ENCODE measurements around the gene SLC27A2.

Gene SLC27A2

GRCh38 chr15:50192926-50193620 lies 11.1 kb downstream of the SLC27A2 start:
- DNase-seq: no peak

DNA sequence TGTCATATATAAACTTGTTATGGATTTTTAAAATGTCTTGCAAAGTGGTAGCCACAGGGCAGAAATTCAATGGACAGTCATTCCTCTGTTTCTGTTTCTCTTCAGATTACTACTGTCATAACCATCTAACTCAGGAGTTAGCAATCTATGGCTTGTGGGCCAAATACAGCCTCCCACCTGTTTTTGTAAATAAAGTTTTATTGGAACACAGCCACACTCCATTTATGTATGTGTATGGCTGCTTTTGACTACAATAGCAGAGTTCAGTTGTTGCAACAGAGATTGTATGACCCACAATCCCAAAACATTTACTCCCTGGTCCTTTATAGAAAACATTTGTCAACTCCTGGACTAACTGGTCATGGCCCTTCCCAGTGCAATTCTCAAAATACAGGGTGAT lies 20.0 kb downstream of the SLC27A2 start:
- DNase-seq: no peak

DNA sequence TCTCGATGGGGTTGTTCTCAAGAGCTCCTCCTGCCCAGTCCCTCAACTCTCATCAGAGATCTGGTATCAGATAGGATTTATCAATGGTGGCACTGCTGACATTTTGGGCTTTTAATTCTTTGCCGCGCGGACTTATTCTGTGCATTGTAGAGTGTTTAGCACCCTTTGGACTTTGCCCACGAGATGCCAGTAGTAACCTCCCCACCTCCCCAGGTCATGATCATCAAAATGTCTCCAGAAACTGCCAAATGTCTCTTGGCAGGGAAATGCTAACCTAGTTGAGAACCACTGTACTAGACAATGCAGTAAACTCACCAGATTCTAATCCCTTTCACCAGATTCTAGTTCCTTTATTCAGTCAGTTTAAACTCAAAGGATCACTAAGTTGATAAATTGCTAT lies 24.0 kb downstream of the SLC27A2 start:
- DNase-seq: no peak

DNA sequence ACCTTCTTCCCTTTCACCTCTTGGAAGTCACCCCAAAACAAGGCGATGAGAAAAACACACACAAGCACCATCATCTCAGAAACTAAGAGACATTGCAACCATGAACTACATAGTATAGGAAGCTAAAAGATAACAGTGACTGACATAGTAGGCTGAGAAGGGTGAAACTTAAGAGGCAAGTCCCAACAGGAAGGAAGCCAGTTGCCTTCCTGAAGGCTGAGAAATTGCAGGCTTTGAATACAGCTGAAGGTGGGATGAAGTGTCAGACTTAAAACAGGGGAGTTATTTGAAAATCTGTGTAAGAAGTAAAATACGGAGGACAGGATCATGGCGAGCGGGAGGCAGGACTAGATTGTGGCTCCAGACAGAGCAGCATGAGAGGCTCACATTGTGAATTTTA lies 27.8 kb downstream of the SLC27A2 start:
- no peak for DNase-seq

- no peak for DNase-seq
These were observed 28.6 kb downstream of the SLC27A2 start for GRCh38 chr15:50210462-50211157.

- no peak for DNase-seq
These were observed 36.3 kb downstream of the SLC27A2 start for GRCh38 chr15:50218291-50218690.

- no peak for DNase-seq
These were observed 36.7 kb downstream of the SLC27A2 start for GRCh38 chr15:50218691-50219090.

DNA sequence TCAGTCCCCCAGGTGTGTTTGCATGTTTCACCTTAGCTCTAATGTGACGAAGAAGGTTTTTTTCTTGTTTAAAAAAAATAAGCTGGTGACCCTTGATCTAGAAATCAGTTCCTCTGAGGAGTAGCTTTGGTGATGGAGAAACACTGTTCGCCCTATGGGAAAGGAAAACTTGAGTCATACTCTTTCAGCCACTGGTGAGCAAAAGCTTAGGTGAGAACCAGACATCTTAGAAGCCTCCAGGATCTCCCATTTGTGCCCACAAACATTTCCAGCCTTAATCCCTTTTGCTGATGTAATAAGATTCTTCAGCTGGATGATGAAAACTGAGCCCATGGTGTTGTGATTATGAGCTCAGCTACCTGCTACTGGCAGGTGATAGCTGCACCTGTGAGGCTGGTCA lies 37.8 kb downstream of the SLC27A2 start:
- DNase-seq: no peak

GRCh38 chr15:50222181-50222580 lies 40.2 kb downstream of the SLC27A2 start:
- DNase-seq: no peak

DNA sequence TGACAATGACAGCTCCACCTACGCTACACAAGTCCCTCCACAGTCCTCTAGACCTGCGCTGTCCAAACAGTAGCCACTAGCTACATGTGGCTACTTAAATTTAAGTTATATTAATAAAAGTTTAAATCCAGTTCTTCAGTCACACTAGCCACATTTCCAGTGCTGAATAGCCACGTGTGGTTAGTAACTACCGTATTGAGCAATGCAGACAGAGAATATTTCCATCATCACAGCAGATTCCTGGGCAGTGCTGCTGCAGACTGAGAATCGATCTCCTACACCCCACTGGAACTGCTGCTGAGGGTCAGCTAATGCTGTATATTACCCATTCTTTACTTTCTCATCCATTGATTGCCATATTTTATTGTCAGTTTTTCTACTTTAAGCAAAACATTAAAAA lies 42.6 kb downstream of the SLC27A2 start:
- no peak for DNase-seq

DNA sequence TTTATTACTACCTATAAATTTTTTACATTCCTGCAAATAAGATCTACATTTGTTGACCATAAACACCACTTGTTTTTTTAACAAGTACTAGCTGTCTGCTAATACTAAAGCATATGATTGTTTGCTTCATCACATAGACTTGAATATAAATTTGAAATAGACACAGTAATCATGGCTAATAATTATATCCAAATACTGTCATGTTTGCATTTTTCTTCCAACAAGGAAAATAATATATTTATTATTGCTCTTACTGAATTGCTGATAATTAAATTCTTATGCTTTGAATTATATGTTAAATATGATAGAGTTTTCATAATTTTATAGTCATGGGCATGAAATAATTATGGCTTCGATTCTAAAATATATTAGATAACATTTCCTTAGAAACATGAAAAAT lies 43.1 kb downstream of the SLC27A2 start:
- no peak for DNase-seq

DNA sequence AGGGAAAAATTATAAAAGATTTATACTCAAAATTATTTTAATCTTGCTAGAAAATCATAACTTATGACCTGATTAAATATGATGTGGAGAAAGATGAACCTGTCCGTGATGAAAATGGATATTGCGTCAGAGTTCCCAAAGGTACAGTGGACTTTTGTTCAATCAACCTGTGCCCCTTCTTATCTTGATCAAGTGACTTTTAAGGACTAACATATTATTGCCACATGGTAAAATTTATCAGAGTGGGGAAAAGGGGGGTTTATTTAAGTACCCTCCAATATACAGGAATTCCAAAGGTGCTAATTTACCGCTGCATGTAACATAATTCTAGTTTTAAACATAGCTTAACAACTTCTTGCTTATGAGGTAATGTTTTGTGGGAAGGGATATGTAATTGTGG lies 43.9 kb downstream of the SLC27A2 start:
- no peak for DNase-seq

GRCh38 chr15:50227076-50227475 lies 45.1 kb downstream of the SLC27A2 start:
- DNase-seq: no peak

DNA sequence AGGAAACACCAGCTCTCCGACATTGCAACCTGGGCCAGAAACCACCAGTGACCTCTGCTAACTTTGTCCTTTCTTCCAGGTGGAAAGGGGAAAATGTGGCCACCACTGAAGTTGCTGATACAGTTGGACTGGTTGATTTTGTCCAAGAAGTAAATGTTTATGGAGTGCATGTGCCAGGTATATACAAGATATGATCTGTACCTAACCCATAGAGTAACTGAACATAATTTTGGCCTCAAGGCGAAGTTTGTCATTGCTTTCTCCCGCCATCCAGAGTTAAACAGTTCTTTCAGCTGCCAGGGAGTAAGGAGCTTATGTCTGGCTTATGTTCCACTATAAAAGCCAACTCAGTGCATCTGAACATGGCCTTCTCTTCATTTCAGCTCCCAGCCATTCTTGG lies 46.9 kb downstream of the SLC27A2 start:
- DNase-seq: no peak

GRCh38 chr15:50229336-50229735 lies 47.3 kb downstream of the SLC27A2 start:
- DNase-seq: no peak

GRCh38 chr15:50231761-50232160 lies 49.8 kb downstream of the SLC27A2 start:
- DNase-seq: no peak

GRCh38 chr15:50232791-50233190 lies 50.8 kb downstream of the SLC27A2 start:
- no peak for DNase-seq

GRCh38 chr15:50233192-50233736 lies 51.3 kb downstream of the SLC27A2 start:
- DNase-seq: no peak

DNA sequence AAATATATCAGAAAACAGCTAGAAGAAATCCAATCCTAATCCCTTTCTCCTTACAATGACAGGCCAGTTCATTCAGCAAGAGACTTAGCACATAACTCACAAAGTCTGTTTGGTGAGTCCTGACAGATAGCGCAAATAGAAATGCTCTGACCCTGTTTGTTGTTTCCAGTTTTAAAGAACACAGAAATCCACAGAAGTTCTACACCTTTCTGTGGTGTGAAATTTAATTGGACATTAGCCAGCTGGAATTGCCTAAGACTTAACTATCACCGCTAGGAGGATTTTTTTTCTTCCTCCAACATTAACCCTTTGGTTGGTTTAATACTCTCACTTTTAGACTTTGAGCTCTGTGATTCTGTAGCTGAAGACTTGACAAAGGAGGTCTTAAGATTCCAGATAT lies 52.8 kb downstream of the SLC27A2 start:
- DNase-seq: no peak

GRCh38 chr15:50235794-50236193 lies 53.8 kb downstream of the SLC27A2 start:
- no peak for DNase-seq

GRCh38 chr15:50236433-50236832 lies 54.4 kb downstream of the SLC27A2 start:
- no peak for DNase-seq

DNA sequence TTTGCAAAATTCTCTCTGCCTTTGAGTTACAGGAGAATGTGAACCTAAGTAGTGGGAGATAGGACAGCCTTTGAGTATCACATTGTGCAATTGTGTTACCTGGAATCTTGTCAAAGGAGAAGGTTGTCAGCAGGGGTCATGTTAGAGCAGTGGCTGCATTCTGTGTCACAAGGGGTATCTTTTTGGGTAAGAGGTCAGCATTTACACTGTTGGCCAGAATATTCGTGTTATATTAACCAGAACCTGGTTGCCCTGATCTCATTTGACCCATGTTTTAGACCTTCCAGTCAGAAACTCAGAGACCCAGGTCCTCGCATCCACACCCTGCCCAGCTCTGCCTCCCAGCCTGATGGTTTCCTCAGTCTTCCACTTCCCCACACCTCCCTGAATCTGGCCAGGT lies 56.3 kb downstream of the SLC27A2 start:
- no peak for DNase-seq

- DNase-seq: no peak
These were observed 59.9 kb downstream of the SLC27A2 start for GRCh38 chr15:50241684-50242450.

- DNase-seq: no peak
These were observed 62.2 kb downstream of the SLC27A2 start for GRCh38 chr15:50244153-50244552.

Data from RPMI8226 (cell line).